ENCODE data around the gene CHSY1. TPM values are rescaled to one million over a fixed set of nuclear protein-coding genes. Genes with fewer than 3 reads are reported as not detected.

CHSY1 gene
- polyA plus RNA-seq, 1 donor from 2014 or later: 16.1 TPM

- no peak overlapping the region for H3K27ac ChIP-seq (ENCODE audit: low read length)
- H3K9ac ChIP-seq (ENCODE audit: low read length): no peak overlapping the region
- H3K36me3 ChIP-seq (ENCODE audit: insufficient read depth, low read length): peaks cover 3% of the 10 kb centered on the region
- TF ChIP-seq EZH2 (IDR thresholded peaks at IDR 0.05; ENCODE audit: borderline replicate concordance, insufficient read depth, low read length, poor library complexity, severe bottlenecking) (no peak), EP300 (conservative IDR thresholded peaks at IDR 0.05; ENCODE audit: poor library complexity, severe bottlenecking) (no peak), CTCF (IDR thresholded peaks at IDR 0.05; ENCODE audit: poor library complexity, severe bottlenecking) (no peak), RAD21 (conservative IDR thresholded peaks at IDR 0.05) (no peak), SMC3 (conservative IDR thresholded peaks at IDR 0.05; ENCODE audit: poor library complexity) (no peak), MXI1 (conservative IDR thresholded peaks at IDR 0.05; ENCODE audit: poor library complexity, severe bottlenecking) (no peak), TAF1 (IDR thresholded peaks at IDR 0.05; ENCODE audit: low read depth) (no peak), POLR2AphosphoS5 (IDR thresholded peaks at IDR 0.05) (no peak)
- TF ChIP-seq, protein P1, sequence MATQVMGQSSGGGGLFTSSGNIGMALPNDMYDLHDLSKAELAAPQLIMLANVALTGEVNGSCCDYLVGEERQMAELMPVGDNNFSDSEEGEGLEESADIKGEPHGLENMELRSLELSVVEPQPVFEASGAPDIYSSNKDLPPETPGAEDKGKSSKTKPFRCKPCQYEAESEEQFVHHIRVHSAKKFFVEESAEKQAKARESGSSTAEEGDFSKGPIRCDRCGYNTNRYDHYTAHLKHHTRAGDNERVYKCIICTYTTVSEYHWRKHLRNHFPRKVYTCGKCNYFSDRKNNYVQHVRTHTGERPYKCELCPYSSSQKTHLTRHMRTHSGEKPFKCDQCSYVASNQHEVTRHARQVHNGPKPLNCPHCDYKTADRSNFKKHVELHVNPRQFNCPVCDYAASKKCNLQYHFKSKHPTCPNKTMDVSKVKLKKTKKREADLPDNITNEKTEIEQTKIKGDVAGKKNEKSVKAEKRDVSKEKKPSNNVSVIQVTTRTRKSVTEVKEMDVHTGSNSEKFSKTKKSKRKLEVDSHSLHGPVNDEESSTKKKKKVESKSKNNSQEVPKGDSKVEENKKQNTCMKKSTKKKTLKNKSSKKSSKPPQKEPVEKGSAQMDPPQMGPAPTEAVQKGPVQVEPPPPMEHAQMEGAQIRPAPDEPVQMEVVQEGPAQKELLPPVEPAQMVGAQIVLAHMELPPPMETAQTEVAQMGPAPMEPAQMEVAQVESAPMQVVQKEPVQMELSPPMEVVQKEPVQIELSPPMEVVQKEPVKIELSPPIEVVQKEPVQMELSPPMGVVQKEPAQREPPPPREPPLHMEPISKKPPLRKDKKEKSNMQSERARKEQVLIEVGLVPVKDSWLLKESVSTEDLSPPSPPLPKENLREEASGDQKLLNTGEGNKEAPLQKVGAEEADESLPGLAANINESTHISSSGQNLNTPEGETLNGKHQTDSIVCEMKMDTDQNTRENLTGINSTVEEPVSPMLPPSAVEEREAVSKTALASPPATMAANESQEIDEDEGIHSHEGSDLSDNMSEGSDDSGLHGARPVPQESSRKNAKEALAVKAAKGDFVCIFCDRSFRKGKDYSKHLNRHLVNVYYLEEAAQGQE (IDR thresholded peaks at IDR 0.05; ENCODE audit: borderline replicate concordance): no peak
- no peaks in the 10 kb centered on the region for H4K20me1 ChIP-seq (ENCODE audit: insufficient read depth)
- H3F3A ChIP-seq (ENCODE audit: insufficient read depth, low read length, poor library complexity, severe bottlenecking): no peaks in the 10 kb centered on the region
- no peaks in the 10 kb centered on the region for H3K79me2 ChIP-seq (replicated peaks; ENCODE audit: insufficient read depth, low read length)
- H3K27me3 ChIP-seq (ENCODE audit: insufficient read depth, low read depth, low read length): no peaks in the 10 kb centered on the region
- no peaks in the 10 kb centered on the region for H3K9me3 ChIP-seq (ENCODE audit: low read length)
- H3K4me2 ChIP-seq (ENCODE audit: low read length): no peak overlapping the region
- H3K4me3 ChIP-seq (ENCODE audit: low read length): no peak overlapping the region
- H3K9me2 ChIP-seq (ENCODE audit: insufficient read depth, low read length): no peaks in the 10 kb centered on the region
- no peak overlapping the region for H2AFZ ChIP-seq (ENCODE audit: low read depth, low read length)
Observed at GRCh38 chr15:101176625-101177024, 75.2 kb downstream of the CHSY1 start.

- Histone ChIP-seq H3F3A (ENCODE audit: insufficient read depth, low read length, poor library complexity, severe bottlenecking) (no peaks in the 10 kb centered on the region), H3K79me2 (replicated peaks; ENCODE audit: insufficient read depth, low read length) (no peaks in the 10 kb centered on the region), H3K9me3 (ENCODE audit: low read length) (no peaks in the 10 kb centered on the region), H3K4me3 (ENCODE audit: low read length) (no peak overlapping the region), H2AFZ (ENCODE audit: low read depth, low read length) (no peak overlapping the region), H3K27ac (ENCODE audit: low read length) (no peak overlapping the region), H3K9me2 (ENCODE audit: insufficient read depth, low read length) (no peaks in the 10 kb centered on the region), H3K27me3 (ENCODE audit: insufficient read depth, low read depth, low read length) (no peaks in the 10 kb centered on the region), H4K20me1 (ENCODE audit: insufficient read depth) (no peaks in the 10 kb centered on the region), H3K36me3 (ENCODE audit: insufficient read depth, low read length) (peaks cover 3% of the 10 kb centered on the region), H3K9ac (ENCODE audit: low read length) (no peak overlapping the region), H3K4me2 (ENCODE audit: low read length) (no peak overlapping the region)
- TF ChIP-seq SMC3 (conservative IDR thresholded peaks at IDR 0.05; ENCODE audit: poor library complexity): no peak
- TF ChIP-seq, protein P1 (IDR thresholded peaks at IDR 0.05; ENCODE audit: borderline replicate concordance): no peak
- no peak for TF ChIP-seq TAF1 (IDR thresholded peaks at IDR 0.05; ENCODE audit: low read depth)
- TF ChIP-seq EZH2 (IDR thresholded peaks at IDR 0.05; ENCODE audit: borderline replicate concordance, insufficient read depth, low read length, poor library complexity, severe bottlenecking): no peak
- TF ChIP-seq EP300 (conservative IDR thresholded peaks at IDR 0.05; ENCODE audit: poor library complexity, severe bottlenecking): no peak
- no peak for TF ChIP-seq RAD21 (conservative IDR thresholded peaks at IDR 0.05)
Observed at GRCh38 chr15:101175401-101175800, 76.4 kb downstream of the CHSY1 start.

All from neural cell (in vitro differentiated cells).